ENCODE data around the gene SMARCD3. TPM values are rescaled to one million over a fixed set of nuclear protein-coding genes. Genes with fewer than 3 reads are reported as not detected.

SMARCD3 gene
- total and polyA plus RNA-seq, 4 donors = 84.2 to 298 (median 208) TPM

GRCh38 chr7:151273651-151274390 is 25.3 kb upstream of the SMARCD3 start:
- Histone ChIP-seq H3K4me1 (ENCODE audit: control insufficient read depth, insufficient read depth, low read length) (peaks cover 34% of the 10 kb centered on the region), H3K27me3 (ENCODE audit: control insufficient read depth, insufficient read depth, low read length) (no peaks in the 10 kb centered on the region)

GRCh38 chr7:151272877-151273276 is 24.4 kb upstream of the SMARCD3 start:
- 73% methylated on average over 7 of the region's 7 CpGs for WGBS (ENCODE audit: insufficient coverage)

More at GRCh38 chr7:151273651-151274390, 25.3 kb upstream of the SMARCD3 start:
- Histone ChIP-seq H3K36me3 (ENCODE audit: control insufficient read depth, insufficient read depth, low read length) (peaks cover 56% of the 10 kb centered on the region), H3K9me3 (ENCODE audit: control insufficient read depth, insufficient read depth, low read length) (no peaks in the 10 kb centered on the region), H3K27ac (ENCODE audit: low read depth, low read length) (no peak overlapping the region), H3K4me3 (ENCODE audit: low read depth, low read length) (no peak overlapping the region)
- DNase-seq (ENCODE audit: low read depth in 4 of 6, low spot score in 6 of 6) = no peak
- WGBS (ENCODE audit: insufficient coverage) = 74% methylated on average over 9 of the region's 9 CpGs

GRCh38 chr7:151272405-151272804 is 23.9 kb upstream of the SMARCD3 start:
- H3K9me3 ChIP-seq (ENCODE audit: control insufficient read depth, insufficient read depth, low read length) = no peaks in the 10 kb centered on the region
- no peak overlapping the region for H3K27ac ChIP-seq (ENCODE audit: low read depth, low read length)
- peaks cover 66% of the 10 kb centered on the region for H3K36me3 ChIP-seq (ENCODE audit: control insufficient read depth, insufficient read depth, low read length)
- H3K27me3 ChIP-seq (ENCODE audit: control insufficient read depth, insufficient read depth, low read length) = no peaks in the 10 kb centered on the region
- peak in 1 of 6 donors; percentile 61 for DNase-seq (ENCODE audit: low read depth in 4 of 6, low spot score in 6 of 6)
- H3K4me3 ChIP-seq (ENCODE audit: low read depth, low read length) = no peak overlapping the region
- WGBS (ENCODE audit: insufficient coverage) = 79% methylated on average over 9 of the region's 10 CpGs
- H3K4me1 ChIP-seq (ENCODE audit: control insufficient read depth, insufficient read depth, low read length) = peaks cover 28% of the 10 kb centered on the region

More at GRCh38 chr7:151272877-151273276, 24.4 kb upstream of the SMARCD3 start:
- Histone ChIP-seq H3K9me3 (ENCODE audit: control insufficient read depth, insufficient read depth, low read length) (no peaks in the 10 kb centered on the region), H3K27ac (ENCODE audit: low read depth, low read length) (no peak overlapping the region), H3K4me3 (ENCODE audit: low read depth, low read length) (no peak overlapping the region), H3K27me3 (ENCODE audit: control insufficient read depth, insufficient read depth, low read length) (no peaks in the 10 kb centered on the region), H3K36me3 (ENCODE audit: control insufficient read depth, insufficient read depth, low read length) (peaks cover 63% of the 10 kb centered on the region), H3K4me1 (ENCODE audit: control insufficient read depth, insufficient read depth, low read length) (peaks cover 32% of the 10 kb centered on the region)
- no peak for DNase-seq (ENCODE audit: low read depth in 4 of 6, low spot score in 6 of 6)

- Histone ChIP-seq H3K36me3 (ENCODE audit: control insufficient read depth, insufficient read depth, low read length) (peaks cover 67% of the 10 kb centered on the region), H3K27me3 (ENCODE audit: control insufficient read depth, insufficient read depth, low read length) (no peaks in the 10 kb centered on the region), H3K4me3 (ENCODE audit: low read depth, low read length) (no peak overlapping the region), H3K9me3 (ENCODE audit: control insufficient read depth, insufficient read depth, low read length) (no peaks in the 10 kb centered on the region), H3K27ac (ENCODE audit: low read depth, low read length) (no peak overlapping the region), H3K4me1 (ENCODE audit: control insufficient read depth, insufficient read depth, low read length) (peaks cover 23% of the 10 kb centered on the region)
- WGBS (ENCODE audit: insufficient coverage) = 65% methylated on average over 7 of the region's 7 CpGs
- DNase-seq (ENCODE audit: low read depth in 4 of 6, low spot score in 6 of 6) = no peak
Measured at GRCh38 chr7:151271699-151272355, 23.3 kb upstream of the SMARCD3 start.

GRCh38 chr7:151269511-151269910 is 21.0 kb upstream of the SMARCD3 start:
- 91% methylated on average over 7 of the region's 10 CpGs for WGBS (ENCODE audit: insufficient coverage)
- Histone ChIP-seq H3K36me3 (ENCODE audit: control insufficient read depth, insufficient read depth, low read length) (peaks cover 66% of the 10 kb centered on the region), H3K4me1 (ENCODE audit: control insufficient read depth, insufficient read depth, low read length) (peaks cover 2% of the 10 kb centered on the region), H3K27ac (ENCODE audit: low read depth, low read length) (no peak overlapping the region), H3K9me3 (ENCODE audit: control insufficient read depth, insufficient read depth, low read length) (no peaks in the 10 kb centered on the region), H3K27me3 (ENCODE audit: control insufficient read depth, insufficient read depth, low read length) (no peaks in the 10 kb centered on the region), H3K4me3 (ENCODE audit: low read depth, low read length) (no peak overlapping the region)
- no peak for DNase-seq (ENCODE audit: low read depth in 4 of 6, low spot score in 6 of 6)

- no peaks in the 10 kb centered on the region for H3K27me3 ChIP-seq (ENCODE audit: control insufficient read depth, insufficient read depth, low read length)
- peaks cover 5% of the 10 kb centered on the region for H3K4me1 ChIP-seq (ENCODE audit: control insufficient read depth, insufficient read depth, low read length)
- peaks cover 44% of the 10 kb centered on the region for H3K36me3 ChIP-seq (ENCODE audit: control insufficient read depth, insufficient read depth, low read length)
- H3K27ac ChIP-seq (ENCODE audit: low read depth, low read length) = no peak overlapping the region
- DNase-seq (ENCODE audit: low read depth in 4 of 6, low spot score in 6 of 6) = no peak
- no peaks in the 10 kb centered on the region for H3K9me3 ChIP-seq (ENCODE audit: control insufficient read depth, insufficient read depth, low read length)
- H3K4me3 ChIP-seq (ENCODE audit: low read depth, low read length) = no peak overlapping the region
- 86% methylated on average over 7 of the region's 9 CpGs for WGBS (ENCODE audit: insufficient coverage)
Measured at GRCh38 chr7:151265351-151265931, 16.9 kb upstream of the SMARCD3 start.

GRCh38 chr7:151264615-151265014 is 16.1 kb upstream of the SMARCD3 start:
- no peak overlapping the region for H3K27ac ChIP-seq (ENCODE audit: low read depth, low read length)
- H3K9me3 ChIP-seq (ENCODE audit: control insufficient read depth, insufficient read depth, low read length) = no peaks in the 10 kb centered on the region
- no peak overlapping the region for H3K4me3 ChIP-seq (ENCODE audit: low read depth, low read length)
- no peaks in the 10 kb centered on the region for H3K27me3 ChIP-seq (ENCODE audit: control insufficient read depth, insufficient read depth, low read length)
- peaks cover 36% of the 10 kb centered on the region for H3K36me3 ChIP-seq (ENCODE audit: control insufficient read depth, insufficient read depth, low read length)
- WGBS (ENCODE audit: insufficient coverage) = 89% methylated on average over 4 of the region's 5 CpGs
- no peak for DNase-seq (ENCODE audit: low read depth in 4 of 6, low spot score in 6 of 6)
- peaks cover 5% of the 10 kb centered on the region for H3K4me1 ChIP-seq (ENCODE audit: control insufficient read depth, insufficient read depth, low read length)

- Histone ChIP-seq H3K27me3 (ENCODE audit: control insufficient read depth, insufficient read depth, low read length) (no peaks in the 10 kb centered on the region), H3K4me1 (ENCODE audit: control insufficient read depth, insufficient read depth, low read length) (peaks cover 7% of the 10 kb centered on the region), H3K9me3 (ENCODE audit: control insufficient read depth, insufficient read depth, low read length) (no peaks in the 10 kb centered on the region), H3K36me3 (ENCODE audit: control insufficient read depth, insufficient read depth, low read length) (peaks cover 20% of the 10 kb centered on the region), H3K27ac (ENCODE audit: low read depth, low read length) (no peak overlapping the region), H3K4me3 (ENCODE audit: low read depth, low read length) (no peak overlapping the region)
- 53% methylated on average over 10 of the region's 10 CpGs for whole genome bisulfite sequencing (ENCODE audit: insufficient coverage)
- peak in 1 of 6 donors; percentile 38 for DNase-seq (ENCODE audit: low read depth in 4 of 6, low spot score in 6 of 6)
Measured at GRCh38 chr7:151261529-151261928, 13.0 kb upstream of the SMARCD3 start.

- Histone ChIP-seq H3K27me3 (ENCODE audit: control insufficient read depth, insufficient read depth, low read length) (no peaks in the 10 kb centered on the region), H3K9me3 (ENCODE audit: control insufficient read depth, insufficient read depth, low read length) (no peaks in the 10 kb centered on the region), H3K4me1 (ENCODE audit: control insufficient read depth, insufficient read depth, low read length) (peaks cover 11% of the 10 kb centered on the region), H3K27ac (ENCODE audit: low read depth, low read length) (no peak overlapping the region), H3K36me3 (ENCODE audit: control insufficient read depth, insufficient read depth, low read length) (peaks cover 18% of the 10 kb centered on the region), H3K4me3 (ENCODE audit: low read depth, low read length) (no peak overlapping the region)
- WGBS (ENCODE audit: insufficient coverage) = 93% methylated on average over 8 of the region's 8 CpGs
- DNase-seq (ENCODE audit: low read depth in 4 of 6, low spot score in 6 of 6) = no peak
Measured at GRCh38 chr7:151260883-151261282, 12.4 kb upstream of the SMARCD3 start.

Measured in spinal cord (tissue), 10 donors.